NCI-H128 (cell line): ENCODE results near the gene PHACTR3.

Source experiments
- DNase-seq: peaks from one replicate; lab custom pipeline; 2025; ENCODE audit not compliant: unreplicated experiment; lab: John Stamatoyannopoulos, UW

Gene PHACTR3

DNA sequence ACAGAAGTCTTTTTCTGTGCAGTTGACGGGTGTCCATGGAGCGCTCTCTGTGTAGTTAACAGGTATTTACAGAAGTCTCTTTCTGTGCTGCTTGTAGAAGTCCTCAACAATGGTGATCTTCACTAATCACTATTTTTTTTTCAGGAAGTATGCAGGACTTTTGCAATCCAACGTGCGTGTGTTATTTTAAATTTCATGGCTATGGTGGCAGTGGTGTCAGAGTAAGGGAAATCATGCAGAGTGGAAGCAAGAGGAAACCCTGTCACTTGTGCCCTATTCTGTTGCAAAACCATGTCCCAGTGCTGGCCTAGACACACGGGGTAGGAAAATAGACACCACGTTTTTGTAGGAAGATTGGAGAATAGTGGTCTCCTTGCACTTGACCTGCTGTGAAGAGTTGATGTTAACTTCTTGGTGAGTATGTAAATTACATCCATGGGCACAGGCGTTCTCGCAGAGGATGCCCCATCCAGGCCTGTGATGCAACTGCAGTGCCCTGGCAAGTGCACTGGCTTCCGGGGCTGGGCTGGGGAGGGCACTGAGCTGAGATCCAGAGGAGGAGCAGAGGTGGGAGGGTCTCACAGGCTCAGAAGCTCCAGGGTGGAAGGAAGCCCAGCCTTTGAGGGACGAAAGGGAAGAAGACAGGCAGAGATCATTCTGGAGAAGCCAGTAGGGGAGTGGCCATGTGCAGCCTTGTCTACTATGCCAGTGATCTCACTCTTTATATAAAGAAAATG, 182.6 kb downstream of the PHACTR3 start:
- DNase-seq, result no peak

DNA sequence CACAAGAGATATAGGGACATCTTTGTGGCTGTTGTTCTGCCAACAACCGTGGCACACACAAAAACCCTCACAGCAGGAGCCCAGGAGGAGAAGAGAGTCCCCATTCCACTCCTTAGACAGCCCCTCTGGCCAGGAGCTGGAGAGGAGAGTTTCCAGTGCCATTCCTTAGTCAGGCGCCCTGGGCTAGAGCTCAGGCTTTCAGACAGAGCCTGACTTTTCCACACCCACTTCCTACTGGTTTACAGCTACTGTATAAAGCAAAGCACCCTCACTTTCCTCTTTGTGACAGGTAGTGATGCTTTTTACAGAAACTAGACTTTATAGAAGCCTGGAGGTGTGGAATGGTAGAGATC, 183.2 kb downstream of the PHACTR3 start:
- DNase-seq, result no peak

DNA sequence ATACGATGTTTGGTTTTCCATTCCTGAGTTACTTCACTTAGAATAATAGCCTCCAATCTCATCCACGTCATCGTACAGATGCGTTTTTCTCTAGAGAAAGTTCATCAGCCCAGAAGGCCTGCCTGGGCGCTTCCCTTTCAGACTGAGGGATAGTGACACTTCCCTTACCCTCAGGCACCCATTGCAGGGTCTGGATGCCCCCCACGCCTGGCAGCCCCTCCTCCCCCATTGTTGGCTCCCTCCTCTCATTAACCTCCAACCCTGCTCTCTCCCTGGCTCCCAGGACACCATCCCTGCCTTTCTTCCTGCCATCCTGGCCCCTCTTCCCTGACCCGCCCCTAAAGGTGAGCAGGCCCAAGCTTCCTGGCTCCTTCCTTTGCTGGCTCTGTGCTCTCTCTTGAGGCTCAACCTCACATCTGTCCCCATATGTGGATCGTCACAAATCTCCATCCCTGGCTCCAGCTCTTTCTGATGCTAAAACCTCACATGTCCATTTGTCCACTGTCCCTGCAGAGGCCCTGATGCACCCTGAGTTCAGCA, 183.9 kb downstream of the PHACTR3 start:
- DNase-seq, result no peak

DNA sequence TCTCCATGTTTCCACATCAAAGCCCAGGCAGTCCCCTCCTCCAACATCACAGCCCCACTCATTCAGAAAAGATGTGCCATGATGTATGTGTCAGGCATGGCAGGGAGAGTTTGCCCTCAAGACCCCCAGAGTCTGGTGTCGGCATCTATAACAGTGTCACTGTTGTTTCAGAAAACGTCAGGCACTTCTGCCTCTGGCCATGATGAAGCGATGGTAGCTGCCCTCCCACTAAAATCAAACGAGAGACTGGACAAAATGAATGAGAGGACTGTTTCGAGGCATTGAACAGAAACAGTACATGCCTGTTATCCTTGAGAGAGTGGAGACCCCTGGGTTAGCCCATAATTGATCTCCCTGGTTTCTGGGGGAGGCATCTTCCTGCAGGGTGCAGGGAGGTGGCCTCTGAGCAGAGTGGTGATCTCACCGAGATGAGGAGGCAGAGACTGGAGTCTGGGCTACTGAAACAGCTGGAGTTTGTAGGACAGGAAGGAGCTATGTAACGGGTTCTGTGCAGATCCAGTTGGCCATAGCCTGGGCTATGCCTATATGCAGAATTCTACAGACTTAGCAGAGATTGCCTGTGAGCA, 184.6 kb downstream of the PHACTR3 start:
- no peak for DNase-seq

DNA sequence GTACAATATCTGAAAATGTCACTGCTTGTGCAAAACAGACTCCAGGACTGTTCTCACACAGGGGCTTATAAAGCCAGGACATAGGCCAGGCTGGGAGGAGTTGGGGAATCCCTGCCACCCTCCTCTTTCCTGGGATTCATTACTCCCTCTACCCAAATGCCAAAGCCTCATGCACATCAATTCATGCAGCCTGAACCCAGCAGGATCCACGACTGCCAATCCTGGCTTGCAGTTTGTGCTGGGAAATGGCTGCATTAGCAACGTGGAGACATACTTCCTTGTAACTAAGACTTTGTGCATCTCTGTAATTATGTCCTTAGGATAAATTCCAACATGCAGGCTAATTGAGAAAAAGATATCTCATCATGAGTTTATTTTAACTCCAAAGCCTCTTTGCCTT, 185.3 kb downstream of the PHACTR3 start:
- no peak for DNase-seq

DNA sequence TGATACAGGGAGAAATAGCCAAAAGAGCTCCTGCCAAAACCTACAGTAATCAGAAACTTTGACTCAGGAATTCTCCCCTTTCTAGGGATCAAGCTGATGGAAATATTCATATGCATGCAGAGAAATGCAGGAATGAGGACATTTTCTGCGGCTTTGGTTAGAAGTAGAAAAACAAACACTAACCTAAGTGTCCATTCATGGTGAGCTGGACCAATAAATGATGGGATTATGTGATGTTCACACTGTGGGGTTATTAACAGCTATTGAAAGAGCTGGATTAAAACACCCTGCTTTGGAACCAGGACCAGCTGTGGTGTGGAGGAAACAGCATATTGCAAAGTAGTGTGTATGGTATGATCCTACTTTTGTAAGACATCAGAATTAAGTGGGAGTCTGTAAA, 186.0 kb downstream of the PHACTR3 start:
- DNase-seq, result no peak

DNA sequence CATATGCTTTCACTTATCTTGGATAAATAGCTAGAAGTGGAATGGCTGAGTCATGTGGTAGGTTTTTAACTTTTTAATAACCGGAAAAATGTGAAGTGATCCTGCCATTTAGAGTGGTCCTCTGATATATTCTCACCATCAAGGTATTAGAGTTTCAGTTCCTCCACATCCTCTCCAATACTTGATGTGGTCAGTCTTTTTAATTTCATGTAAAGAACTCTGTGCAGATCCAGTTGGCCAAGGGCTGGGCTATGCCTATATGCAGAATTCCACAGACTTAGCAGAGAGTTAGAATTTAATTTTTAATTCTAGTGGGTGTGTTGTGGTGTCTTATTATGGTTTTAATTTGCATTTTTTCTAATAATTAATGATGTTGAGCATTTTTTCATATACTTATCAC, 188.0 kb downstream of the PHACTR3 start:
- DNase-seq, result no peak

DNA sequence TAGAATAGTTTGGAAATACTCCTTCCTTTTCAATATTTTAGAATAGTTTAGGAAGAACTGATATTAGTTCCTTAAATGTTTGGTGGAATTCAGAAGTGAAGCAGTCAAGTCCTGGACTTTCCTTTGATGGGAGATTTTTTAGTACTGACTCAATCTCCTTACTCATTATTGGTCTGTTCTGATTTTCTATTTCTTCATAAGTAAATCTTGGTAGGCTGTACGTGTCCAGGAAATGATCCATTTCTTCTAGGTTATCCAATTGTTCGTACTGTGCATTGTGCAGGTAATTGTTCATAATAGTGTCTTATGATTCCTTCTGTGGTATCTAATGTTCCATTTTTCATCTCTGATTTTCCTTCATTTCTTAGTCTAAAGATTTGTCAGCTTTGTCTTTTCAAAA, 190.2 kb downstream of the PHACTR3 start:
- DNase-seq, result no peak

DNA sequence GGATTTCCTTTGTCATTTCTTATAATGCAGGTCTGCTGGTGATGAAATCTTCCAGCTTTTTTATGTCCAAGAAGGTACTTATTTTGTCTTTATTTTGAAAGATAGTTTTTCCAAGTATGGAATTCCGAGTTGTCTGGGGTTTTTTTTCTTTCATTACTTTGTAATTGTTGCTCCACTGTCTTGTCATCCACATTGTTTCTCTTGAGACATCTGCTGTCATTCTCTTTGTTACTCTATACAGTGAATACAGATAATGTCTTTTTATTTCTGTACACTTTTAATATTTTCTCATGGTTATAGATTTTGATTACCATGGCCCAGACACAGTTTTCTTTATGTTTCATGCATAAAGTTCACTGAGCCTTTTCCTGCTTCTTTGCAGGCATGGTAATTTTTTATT, 196.0 kb downstream of the PHACTR3 start:
- no peak for DNase-seq

DNA sequence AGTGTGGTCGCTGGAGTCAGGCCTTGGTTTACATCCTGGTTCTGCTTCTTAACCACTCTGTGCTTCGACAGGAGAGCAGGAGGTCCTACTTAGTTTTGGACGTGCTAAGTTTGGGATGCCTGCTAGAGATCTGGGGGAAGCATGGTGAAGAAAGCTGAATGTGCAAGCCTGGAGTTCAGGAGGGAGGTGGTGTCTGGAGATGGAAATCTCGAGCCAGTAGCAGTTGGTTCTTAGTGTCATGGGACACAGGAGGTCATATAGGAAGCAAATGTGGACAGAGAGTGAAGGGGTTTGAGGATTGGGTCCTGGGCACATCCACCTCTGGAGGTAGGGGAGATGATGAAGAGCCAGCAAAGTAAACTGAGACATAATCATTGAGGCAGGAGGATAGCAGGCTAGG, 197.7 kb downstream of the PHACTR3 start:
- no peak for DNase-seq

DNA sequence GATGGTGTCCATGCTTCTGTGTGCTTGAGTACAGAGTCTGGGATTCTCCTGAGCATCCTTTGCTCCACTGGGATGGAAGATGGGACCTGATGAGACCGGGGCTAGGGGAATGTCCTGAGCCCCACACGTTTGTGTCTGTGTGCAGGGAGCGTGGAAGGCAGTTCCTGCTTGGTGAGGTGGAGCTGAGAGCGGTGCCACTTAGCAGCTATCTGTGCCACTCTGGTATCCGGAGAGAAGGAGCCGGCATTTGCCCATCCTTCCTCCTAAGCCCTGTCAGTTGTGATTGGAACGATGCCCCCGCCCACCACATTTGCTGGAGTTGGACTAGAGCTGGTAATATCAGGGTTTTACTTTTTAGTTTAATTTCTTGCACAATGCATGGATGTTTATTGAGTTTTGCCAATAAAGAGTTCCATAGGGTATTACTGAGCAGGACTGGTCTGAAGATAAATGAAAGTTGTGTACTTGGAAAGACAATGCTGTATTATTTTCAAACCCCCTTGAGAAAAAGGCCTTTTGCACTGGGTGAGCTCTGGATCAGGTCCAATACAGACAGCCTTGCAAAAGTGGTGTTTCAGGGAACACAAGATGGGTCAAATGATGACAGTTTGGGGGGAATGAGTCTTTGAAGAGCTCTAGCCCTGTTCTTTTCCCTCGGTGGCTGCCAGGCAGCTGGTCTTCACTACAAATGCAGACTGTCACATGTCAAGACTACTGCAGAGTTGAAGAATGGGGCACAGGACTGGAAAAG, 198.3 kb downstream of the PHACTR3 start:
- DNase-seq, result no peak

DNA sequence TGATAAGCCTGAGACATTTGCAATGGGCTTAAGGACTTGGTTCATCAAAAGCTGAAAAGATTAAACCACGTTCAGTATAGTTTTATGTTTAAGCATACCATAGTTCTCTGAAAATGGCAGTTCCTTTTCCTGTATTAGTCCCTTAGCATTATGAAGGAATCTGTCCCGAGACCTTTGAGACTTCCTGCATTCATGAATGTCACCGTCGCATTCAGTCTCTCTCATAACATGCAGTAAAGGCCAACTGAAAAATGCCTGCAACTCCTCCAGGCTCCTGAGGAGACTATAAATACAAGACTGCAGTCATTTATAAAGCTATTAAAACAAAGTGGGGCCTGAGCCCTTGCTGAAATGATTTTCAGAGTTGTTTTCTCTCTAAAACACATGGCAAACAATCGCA, 200.0 kb downstream of the PHACTR3 start:
- no peak for DNase-seq

DNA sequence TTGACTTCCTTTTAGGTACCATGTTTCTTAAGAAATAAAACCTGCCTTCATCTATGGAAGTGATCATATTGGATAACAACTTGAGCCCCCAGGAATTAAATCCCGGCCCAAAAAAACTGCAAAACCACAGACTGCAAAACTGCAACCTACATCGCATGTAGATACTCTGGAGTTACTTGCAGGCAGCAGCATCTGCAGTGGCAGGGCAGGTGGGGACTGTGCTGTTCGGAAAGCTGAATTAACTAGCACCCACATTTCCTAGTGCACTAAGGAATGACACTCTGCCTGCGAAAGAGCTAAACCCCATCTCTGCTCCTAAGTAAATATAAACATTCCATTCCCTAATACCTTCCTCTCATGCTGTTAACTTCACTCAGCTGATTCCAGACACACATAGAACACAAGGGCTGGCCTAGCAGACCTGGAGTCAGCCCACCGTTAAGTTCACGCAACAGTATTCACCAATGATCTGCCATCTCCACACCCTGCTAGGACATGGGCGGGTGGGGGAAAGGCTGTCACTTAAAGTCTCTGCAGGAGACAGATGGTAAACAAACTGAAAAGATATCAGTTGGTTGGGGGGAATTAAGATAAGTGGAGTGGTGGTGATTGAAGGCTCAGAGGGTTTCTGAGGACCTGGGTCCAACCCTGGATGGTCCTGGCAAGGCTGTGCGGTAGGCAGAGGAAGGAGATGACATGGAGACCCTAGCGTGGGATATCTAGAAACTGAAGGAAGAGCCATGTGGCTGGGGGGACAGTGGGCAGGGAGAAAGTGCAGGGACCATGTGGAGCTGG, 200.7 kb downstream of the PHACTR3 start:
- DNase-seq, result no peak

DNA sequence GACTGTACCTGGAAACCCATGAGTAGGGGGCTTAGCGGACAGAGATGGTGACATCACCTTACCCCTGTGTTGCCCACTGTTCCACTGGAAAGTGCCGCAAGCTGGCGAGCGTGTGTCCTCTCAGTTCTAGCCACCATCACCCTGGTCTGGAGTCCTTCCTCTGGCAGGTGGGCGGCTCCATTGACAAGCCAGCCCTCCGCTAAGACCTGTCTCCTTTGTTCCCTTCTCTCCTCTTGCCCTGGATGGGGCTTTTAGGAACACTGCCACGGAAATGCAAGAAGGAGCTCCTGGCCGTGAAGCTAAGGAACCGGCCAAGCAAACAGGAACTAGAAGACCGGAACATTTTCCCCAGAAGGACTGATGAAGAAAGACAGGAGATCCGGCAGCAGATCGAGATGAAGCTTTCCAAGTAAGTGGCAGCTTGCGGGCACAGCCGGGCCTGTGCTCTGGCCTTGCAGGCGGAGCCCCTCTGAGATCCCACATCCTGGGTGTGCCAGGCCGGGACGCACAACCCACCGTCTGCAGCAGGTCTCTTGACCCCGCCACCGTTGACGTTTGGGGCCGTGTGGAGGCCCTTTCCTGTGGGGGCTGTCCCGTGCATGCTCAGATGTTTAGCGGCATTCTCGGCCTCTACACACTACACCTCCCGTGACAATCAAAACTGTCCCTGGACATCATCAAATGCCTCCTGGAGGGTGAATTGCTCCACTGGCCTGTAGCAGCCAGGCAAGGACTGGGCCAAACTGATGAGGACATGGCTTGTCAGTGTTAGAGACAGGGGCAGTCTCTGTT, 201.6 kb downstream of the PHACTR3 start:
- no peak for DNase-seq

DNA sequence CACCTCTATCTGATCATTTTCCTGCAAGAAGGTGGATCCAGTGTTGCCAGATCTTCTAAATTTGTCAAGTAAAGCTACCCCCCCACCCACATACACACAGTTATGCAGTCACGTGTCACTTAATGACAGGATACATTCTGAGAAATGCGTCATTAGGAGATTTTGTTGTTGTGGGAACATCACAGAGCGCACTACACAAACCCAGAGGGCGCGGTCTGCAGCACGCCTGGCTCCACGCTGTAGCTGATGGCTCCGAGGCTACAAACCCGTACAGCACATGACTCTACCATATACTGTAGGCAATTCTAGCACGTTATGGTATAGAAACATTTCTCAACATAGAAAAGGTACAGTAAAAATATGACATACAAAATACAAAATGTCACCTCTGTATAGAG, 202.2 kb downstream of the PHACTR3 start:
- DNase-seq, result no peak

DNA sequence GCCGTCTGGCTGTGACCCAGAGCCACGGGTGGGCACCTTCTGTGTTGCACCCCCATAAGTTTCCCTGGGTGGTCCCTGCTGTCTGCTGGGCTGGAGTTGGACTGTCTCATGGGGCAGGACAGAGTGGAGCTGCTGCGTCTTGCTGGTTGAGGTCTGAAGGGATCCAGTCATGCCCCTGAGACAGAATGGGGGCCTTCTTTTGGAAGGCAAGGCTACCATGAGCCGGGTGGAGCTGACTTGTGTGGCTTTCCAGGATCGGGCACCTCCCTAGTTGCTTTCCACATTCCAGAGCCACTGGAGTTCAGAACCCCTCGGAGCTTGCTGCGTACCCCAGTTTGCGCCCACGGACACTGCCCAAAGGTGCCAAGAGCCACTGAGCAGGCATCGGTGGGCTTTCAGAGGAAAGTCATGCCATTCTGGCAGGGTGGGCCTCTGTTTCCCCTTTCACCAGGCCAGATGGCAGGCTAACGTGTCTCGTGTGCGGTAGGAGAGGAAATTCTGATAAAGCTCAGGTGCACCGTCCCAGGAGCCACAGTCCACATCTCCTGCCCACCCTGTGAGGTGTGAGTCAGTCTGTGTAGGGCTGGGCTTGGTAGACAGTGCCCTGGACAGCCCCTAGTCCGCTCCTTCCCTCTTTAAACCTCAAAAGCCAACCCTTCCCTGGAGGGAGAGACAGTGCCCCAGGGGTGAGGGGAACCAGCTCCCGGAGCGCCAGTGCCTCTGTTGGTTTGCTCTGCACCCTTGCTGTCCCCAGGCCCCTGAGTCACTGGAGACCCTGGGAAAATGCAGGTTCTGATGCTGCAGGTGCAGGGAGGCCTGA, 203.8 kb downstream of the PHACTR3 start:
- DNase-seq, result no peak

DNA sequence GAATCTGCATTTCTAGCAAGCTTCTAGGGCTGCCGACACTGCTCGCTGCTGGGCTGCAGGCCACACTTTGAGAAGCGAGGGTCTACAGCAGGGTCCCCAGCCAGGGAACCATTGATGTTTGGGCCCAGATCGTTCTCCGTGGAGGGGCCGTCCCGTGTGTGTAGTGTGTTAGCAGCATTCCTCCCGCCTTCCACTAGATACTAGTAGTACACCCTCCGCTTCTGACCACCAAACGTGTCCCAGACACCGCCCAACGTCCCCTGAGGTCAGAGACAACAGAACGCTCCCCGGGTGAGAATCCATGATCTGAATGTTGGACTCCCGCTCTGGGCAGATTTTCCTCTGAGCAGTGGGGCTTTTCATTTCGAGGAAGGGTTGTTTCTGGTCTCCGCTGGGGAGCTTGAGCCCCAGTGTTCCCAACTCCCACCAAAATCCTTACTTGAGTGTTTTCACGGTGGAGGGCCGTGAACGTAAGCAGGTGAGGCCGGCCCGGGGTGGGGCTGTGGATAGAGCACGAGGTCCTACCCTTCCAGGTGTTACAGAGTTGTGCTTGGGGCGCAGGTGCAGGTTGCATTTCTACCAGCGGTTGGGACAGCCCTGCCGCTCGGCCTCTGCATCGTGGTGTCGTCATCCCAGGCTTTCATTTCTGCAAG, 204.5 kb downstream of the PHACTR3 start:
- no peak for DNase-seq

DNA sequence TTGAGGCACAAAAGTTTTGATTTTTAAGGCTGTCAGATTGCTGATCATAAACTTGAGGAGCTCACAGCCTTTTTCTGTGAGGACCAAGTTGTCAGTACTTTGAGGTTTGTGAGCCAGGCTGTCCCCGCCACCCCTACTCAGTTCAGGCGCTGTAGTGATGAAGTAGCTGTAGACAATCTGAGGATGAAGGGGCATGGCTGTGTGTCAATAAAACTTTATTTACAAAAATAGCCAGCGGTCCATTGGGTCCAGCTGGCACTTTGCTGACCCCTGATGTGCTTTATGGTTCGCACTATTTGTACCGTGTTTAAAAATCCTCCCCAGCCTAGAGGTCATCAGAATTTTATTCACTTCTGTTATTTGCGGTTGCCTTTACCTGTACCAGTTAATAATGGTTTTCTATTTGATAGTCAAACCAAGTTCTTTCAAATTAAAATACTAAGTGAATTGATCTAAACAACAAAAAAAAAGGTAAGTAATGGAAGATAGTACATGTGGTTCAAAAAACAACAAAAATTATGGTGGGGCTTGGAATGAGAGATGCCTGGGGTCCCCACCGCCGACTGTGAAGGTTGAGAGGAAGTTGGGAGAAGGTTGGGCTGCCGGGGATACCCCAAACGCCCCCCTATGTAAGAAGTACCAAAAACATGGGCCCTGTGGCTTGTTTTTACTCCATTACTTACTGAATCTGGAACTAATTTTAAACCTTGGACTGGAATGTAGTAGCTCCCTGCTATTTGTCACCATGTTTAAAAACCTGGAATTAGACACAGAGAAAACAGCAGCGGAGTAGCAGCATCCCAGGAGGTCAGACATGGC, 205.5 kb downstream of the PHACTR3 start:
- no peak for DNase-seq
